Panc1 (cell line): ENCODE results near the gene ZNF785. TPM values are rescaled to one million over a fixed set of nuclear protein-coding genes. Genes with fewer than 3 reads are reported as not detected.

ENCODE experiments used
- ATAC-seq: fragments of 200-7000 bp; cut with Tn5 transposase; 2 replicates; pipeline ENCODE4 v1.9.1; 2020; ENCODE audit warnings: mild to moderate bottlenecking, moderate library complexity
- BruUV-seq: library from RNA; stranded (reverse); fragments of 400-500 nt; replicated peaks from 2 replicates; lab custom pipeline; 2021; lab: Mats Ljungman, UMichigan
- CTCF ChIA-PET: fragments of 300-600 bp; sonication (Branson Sonifier 250); formaldehyde crosslinking; loops from one replicate; lab custom pipeline; 2022; ENCODE audit warnings: antibody characterized with exemption; lab: Charles Lee
- POLR2A ChIA-PET: fragments of 300-600 bp; sonication (Branson Sonifier 250); formaldehyde crosslinking; loops from one replicate; lab custom pipeline; 2022; ENCODE audit warnings: antibody characterized with exemption; lab: Charles Lee
- DNase-seq: peaks from one replicate; pipeline ENCODE4 v3.0.0-alpha.2; 2010; ENCODE audit warnings: low read depth, low spot score
- H3K27ac ChIP-seq: 2 replicates; pipeline ENCODE4 v1.5.1; 2011; ENCODE audit warnings: mild to moderate bottlenecking, low read length, inconsistent platforms
- H3K27me3 ChIP-seq: fragments of 200-500 bp; sonication (Bioruptor generic); 2 replicates; pipeline ENCODE4 v1.6.0; 2014; ENCODE audit warnings: low read length, inconsistent platforms; ENCODE audit not compliant: control insufficient read depth, insufficient read depth
- H3K36me3 ChIP-seq: fragments of 200-500 bp; sonication (Bioruptor generic); 2 replicates; pipeline ENCODE4 v1.5.1; 2014; ENCODE audit warnings: inconsistent platforms, mild to moderate bottlenecking, low read length, moderate library complexity; ENCODE audit not compliant: control insufficient read depth, insufficient read depth
- H3K4me1 ChIP-seq: 2 replicates; pipeline ENCODE4 v1.5.1; 2011; ENCODE audit warnings: inconsistent platforms, mild to moderate bottlenecking, low read length, moderate library complexity; ENCODE audit not compliant: control insufficient read depth, insufficient read depth
- H3K4me3 ChIP-seq, 2 experiments: 2 replicates each; pipeline ENCODE4 v1.5.1; 2011 to 2012; ENCODE audit warnings: low read depth in 2 of 2, low read length in 2 of 2, mild to moderate bottlenecking in 2 of 2, inconsistent platforms in 1 of 2, moderate library complexity in 1 of 2
- H3K9me3 ChIP-seq: fragments of 200-500 bp; sonication (Bioruptor generic); 2 replicates; pipeline ENCODE4 v1.5.1; 2014; ENCODE audit warnings: low read depth, mild to moderate bottlenecking, inconsistent platforms, low read length, moderate library complexity; ENCODE audit not compliant: control insufficient read depth, insufficient read depth
- POLR2AphosphoS5 ChIP-seq: IDR thresholded peaks from 2 replicates; pipeline ENCODE4 v1.6.1; 2012; ENCODE audit warnings: mild to moderate bottlenecking, low read depth, low read length, moderate library complexity
- SIN3A ChIP-seq: IDR thresholded peaks from 2 replicates; pipeline ENCODE4 v1.6.1; 2012; ENCODE audit warnings: low read depth, mild to moderate bottlenecking, low read length, moderate library complexity, borderline replicate concordance; ENCODE audit not compliant: insufficient read depth
- TCF7L2 ChIP-seq: IDR thresholded peaks from 2 replicates; pipeline ENCODE4 v1.6.1; 2011; ENCODE audit warnings: mild to moderate bottlenecking, low read depth, low read length, inconsistent platforms
- in situ Hi-C: cut with HindIII; loops from 2 replicates; pipeline ENCODE4 v1.10.0; 2016; ENCODE audit warnings: low sequenced_read_pairs, low pct_unique_long_range_greater_than_20kb
- intact Hi-C: fragments of 100-400 bp; cut with micrococcal nuclease; formaldehyde crosslinking; loops from one replicate; pipeline ENCODE4 v1.10.0; 2022; ENCODE audit not compliant: unreplicated experiment
- total RNA-seq: library from RNA; stranded (reverse); gene quantifications from one replicate; pipeline ENCODE4 v1.2.1, GENCODE V29; 2021; ENCODE audit not compliant: unreplicated experiment
- TF ChIP-seq, protein P1 (sequence below), 2 experiments: IDR thresholded peaks; 2 replicates each; pipeline ENCODE4 v1.6.1; 2011 to 2012; ENCODE audit warnings: low read depth in 2 of 2, control low read depth in 1 of 2, low read length in 1 of 2, mild to moderate bottlenecking in 1 of 2, moderate library complexity in 1 of 2; ENCODE audit not compliant: insufficient read depth in 1 of 2
- TF ChIP-seq, protein P2 (sequence below): fragments of 450-650 bp; IDR thresholded peaks from 2 replicates; pipeline ENCODE4 v1.5.1; 2017; ENCODE audit warnings: mild to moderate bottlenecking

ZNF785 gene
- total RNA-seq, 1 experiment from 2014 or later = 6.2 TPM

DNA sequence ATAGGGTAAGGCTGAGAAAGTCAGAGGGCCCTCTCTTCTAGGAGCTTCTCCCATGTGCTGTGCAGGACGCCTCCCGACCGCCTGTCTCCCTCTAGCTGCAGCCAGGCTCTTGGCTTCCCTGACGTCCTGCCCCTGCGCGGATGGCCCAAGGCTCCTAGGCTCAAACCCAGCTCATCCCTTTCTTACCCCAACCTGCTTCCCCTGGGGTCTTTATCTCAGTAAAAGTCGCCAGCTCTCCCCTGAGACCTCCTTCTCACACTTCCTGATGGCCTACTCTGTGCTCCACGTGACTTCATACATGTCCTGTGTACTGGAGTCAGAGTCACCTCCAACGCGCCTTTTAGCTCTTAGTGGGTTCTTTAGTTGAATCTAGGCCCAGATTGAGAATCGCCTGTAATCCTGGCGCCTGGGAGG is 49.7 kb downstream of the ZNF785 start:
- H3K36me3 ChIP-seq = no peaks in the 10 kb centered on the region
- ATAC-seq (peak; percentile 64), DNase-seq (no peak)
- intact Hi-C loops = no loop called here
- no peaks in the 10 kb centered on the region for H3K27me3 ChIP-seq
- TF ChIP-seq, protein P1, sequence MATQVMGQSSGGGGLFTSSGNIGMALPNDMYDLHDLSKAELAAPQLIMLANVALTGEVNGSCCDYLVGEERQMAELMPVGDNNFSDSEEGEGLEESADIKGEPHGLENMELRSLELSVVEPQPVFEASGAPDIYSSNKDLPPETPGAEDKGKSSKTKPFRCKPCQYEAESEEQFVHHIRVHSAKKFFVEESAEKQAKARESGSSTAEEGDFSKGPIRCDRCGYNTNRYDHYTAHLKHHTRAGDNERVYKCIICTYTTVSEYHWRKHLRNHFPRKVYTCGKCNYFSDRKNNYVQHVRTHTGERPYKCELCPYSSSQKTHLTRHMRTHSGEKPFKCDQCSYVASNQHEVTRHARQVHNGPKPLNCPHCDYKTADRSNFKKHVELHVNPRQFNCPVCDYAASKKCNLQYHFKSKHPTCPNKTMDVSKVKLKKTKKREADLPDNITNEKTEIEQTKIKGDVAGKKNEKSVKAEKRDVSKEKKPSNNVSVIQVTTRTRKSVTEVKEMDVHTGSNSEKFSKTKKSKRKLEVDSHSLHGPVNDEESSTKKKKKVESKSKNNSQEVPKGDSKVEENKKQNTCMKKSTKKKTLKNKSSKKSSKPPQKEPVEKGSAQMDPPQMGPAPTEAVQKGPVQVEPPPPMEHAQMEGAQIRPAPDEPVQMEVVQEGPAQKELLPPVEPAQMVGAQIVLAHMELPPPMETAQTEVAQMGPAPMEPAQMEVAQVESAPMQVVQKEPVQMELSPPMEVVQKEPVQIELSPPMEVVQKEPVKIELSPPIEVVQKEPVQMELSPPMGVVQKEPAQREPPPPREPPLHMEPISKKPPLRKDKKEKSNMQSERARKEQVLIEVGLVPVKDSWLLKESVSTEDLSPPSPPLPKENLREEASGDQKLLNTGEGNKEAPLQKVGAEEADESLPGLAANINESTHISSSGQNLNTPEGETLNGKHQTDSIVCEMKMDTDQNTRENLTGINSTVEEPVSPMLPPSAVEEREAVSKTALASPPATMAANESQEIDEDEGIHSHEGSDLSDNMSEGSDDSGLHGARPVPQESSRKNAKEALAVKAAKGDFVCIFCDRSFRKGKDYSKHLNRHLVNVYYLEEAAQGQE (IDR thresholded peaks at IDR 0.05; ENCODE audit: insufficient read depth in 1 of 2, low read depth in 2 of 2, low read length in 1 of 2) = no peak
- TF ChIP-seq, protein P2, sequence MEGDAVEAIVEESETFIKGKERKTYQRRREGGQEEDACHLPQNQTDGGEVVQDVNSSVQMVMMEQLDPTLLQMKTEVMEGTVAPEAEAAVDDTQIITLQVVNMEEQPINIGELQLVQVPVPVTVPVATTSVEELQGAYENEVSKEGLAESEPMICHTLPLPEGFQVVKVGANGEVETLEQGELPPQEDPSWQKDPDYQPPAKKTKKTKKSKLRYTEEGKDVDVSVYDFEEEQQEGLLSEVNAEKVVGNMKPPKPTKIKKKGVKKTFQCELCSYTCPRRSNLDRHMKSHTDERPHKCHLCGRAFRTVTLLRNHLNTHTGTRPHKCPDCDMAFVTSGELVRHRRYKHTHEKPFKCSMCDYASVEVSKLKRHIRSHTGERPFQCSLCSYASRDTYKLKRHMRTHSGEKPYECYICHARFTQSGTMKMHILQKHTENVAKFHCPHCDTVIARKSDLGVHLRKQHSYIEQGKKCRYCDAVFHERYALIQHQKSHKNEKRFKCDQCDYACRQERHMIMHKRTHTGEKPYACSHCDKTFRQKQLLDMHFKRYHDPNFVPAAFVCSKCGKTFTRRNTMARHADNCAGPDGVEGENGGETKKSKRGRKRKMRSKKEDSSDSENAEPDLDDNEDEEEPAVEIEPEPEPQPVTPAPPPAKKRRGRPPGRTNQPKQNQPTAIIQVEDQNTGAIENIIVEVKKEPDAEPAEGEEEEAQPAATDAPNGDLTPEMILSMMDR = peak; percentile 66
- ChIA-PET POLR2A (interaction anchor here (0.5 to 0.6 kb wide), 3 partner anchors 101 to 160 kb away, joined by 3 to 8 read pairs (median 5); partner anchors contain the start of gene DCTPP1), CTCF (interaction anchor here (0.5 to 1.6 kb wide), 6 partner anchors 25 to 200 kb away, joined by 3 to 9 read pairs (median 3); partner anchors contain the start of genes DCTPP1 and PRR14)
- in situ Hi-C loops = no loop called here
- H3K4me1 ChIP-seq = peaks cover 15% of the 10 kb centered on the region
- H3K4me3 ChIP-seq = peak overlapping the region; percentile 58 to 67
- no TSS peak for BruUV-seq
- H3K27ac ChIP-seq = peak overlapping the region; percentile 99
- H3K9me3 ChIP-seq = no peaks in the 10 kb centered on the region

DNA sequence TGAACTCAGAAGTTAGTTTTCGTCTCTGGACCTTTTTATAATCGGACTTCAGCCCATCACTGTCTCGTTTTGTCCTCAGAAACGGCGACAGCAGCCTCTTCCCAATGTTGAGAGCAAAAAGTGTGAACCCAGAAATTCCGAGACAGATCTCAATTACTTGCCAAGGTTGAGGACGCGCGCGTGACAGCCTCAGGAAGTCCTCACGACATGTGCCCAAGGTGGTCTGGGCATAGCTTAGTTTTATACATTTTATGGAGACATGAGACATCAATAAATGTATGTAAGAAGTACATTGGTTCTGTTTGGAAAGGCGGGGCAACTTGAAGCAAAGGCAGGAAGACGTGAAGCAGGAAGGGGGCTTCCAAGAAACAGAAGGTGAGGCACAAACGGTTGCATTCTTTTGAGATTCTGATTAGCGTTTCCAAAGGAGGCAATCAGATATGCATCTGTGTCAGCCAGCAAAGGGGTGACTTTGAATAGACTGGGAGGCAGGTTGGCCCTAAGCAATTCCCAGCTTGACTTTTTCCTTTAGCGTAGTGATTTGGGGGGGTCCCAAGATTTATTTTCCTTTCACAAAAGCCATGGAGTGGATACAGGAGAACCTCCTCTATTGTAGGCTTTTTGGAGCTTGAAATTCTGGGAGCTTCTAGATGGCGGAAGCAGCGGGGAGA is 50.3 kb downstream of the ZNF785 start:
- BruUV-seq = TSS peak; percentile 98
- no peaks in the 10 kb centered on the region for H3K27me3 ChIP-seq
- ChIA-PET POLR2A (interaction anchor here (0.5 to 0.6 kb wide), 3 partner anchors 10 to 105 kb away, joined by 3 to 5 read pairs (median 4); partner anchors contain the start of gene DCTPP1), CTCF (interaction anchor here (0.6 to 1.6 kb wide), 4 partner anchors 26 to 200 kb away, joined by 3 to 5 read pairs (median 3); partner anchors contain the start of gene DCTPP1)
- H3K36me3 ChIP-seq = no peaks in the 10 kb centered on the region
- intact Hi-C loops (no loop called here), in situ Hi-C loops (no loop called here)
- no peaks in the 10 kb centered on the region for H3K9me3 ChIP-seq
- peak overlapping the region; percentile 99 for H3K27ac ChIP-seq
- ATAC-seq (peak; percentile 14), DNase-seq (peak; percentile 47)
- TF ChIP-seq, protein P2 = no peak
- TF ChIP-seq, protein P1 (IDR thresholded peaks at IDR 0.05; ENCODE audit: insufficient read depth in 1 of 2, low read depth in 2 of 2, low read length in 1 of 2) = no peak
- TF ChIP-seq SIN3A = no peak
- peak; percentile 30; the same call in 1 of the 2 replicates for TF ChIP-seq TCF7L2
- no peak for TF ChIP-seq POLR2AphosphoS5
- H3K4me1 ChIP-seq = peaks cover 15% of the 10 kb centered on the region
- peak overlapping the region; percentile 58 to 67 for H3K4me3 ChIP-seq
